ENCODE measurements around the gene EXOC6B.

DNA sequence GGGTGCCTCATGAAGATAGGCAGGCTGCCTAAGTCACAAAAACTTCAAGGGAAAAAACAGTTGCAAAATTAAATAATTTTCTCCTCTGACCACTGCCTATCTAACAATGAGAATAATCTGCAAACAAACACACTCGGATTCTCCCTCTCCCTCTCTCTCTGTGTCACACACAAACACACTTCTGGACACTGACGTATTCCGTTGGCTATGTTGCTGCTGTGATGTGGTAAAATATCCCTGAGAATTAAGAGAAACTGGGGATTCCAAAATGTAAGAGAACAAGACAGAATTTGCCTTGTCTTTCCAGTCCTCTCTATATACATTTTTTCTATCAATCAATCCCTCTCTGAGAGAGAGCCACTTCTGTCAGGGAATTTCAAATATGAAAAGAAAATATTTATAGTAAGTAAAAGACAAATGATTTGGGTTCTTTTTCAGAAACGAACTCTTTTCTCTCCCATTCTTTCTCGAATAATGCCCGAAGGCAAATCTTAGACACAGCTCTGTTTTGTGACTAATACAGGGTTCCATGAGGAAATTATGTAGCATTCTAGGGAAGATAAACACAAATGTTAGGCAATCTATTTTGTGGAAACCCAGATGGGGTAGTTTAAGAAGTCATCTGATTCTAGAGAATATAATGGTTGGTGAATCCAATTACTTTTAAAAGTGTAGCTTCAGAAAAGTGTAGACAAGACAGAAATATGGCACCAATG, 367.9 kb downstream of the EXOC6B start:
- TF ChIP-seq, protein P1, sequence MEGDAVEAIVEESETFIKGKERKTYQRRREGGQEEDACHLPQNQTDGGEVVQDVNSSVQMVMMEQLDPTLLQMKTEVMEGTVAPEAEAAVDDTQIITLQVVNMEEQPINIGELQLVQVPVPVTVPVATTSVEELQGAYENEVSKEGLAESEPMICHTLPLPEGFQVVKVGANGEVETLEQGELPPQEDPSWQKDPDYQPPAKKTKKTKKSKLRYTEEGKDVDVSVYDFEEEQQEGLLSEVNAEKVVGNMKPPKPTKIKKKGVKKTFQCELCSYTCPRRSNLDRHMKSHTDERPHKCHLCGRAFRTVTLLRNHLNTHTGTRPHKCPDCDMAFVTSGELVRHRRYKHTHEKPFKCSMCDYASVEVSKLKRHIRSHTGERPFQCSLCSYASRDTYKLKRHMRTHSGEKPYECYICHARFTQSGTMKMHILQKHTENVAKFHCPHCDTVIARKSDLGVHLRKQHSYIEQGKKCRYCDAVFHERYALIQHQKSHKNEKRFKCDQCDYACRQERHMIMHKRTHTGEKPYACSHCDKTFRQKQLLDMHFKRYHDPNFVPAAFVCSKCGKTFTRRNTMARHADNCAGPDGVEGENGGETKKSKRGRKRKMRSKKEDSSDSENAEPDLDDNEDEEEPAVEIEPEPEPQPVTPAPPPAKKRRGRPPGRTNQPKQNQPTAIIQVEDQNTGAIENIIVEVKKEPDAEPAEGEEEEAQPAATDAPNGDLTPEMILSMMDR (IDR thresholded peaks at IDR 0.05), result no peak
- TF ChIP-seq POLR2A (IDR thresholded peaks at IDR 0.05) (no peak), POLR2AphosphoS5 (IDR thresholded peaks at IDR 0.05) (no peak)

All from suprapubic skin (tissue), 4 donors.